GM13976 (cell line): ENCODE results near the gene GAST.

Experiments
- DNase-seq: peaks from one replicate; pipeline ENCODE4 v3.0.0; 2012; ENCODE audit warnings: low spot score
- in situ Hi-C: fragments of 300-500 bp; cut with MboI; formaldehyde crosslinking; loops from one replicate; pipeline ENCODE4 v1.12.0; 2022; ENCODE audit warnings: low sequenced_read_pairs, mixed read lengths, inconsistent platforms; ENCODE audit not compliant: unreplicated experiment
- TF ChIP-seq, protein P1 (sequence below): IDR thresholded peaks from 2 replicates; pipeline ENCODE4 v1.5.1; 2012; ENCODE audit warnings: borderline replicate concordance, mild to moderate bottlenecking; ENCODE audit not compliant: insufficient read depth; ENCODE audit errors: extremely low read depth, missing control alignments, control extremely low read depth

GAST gene

GRCh38 chr17:41717408-41718286 lies 5.5 kb downstream of the GAST start:
- TF ChIP-seq, protein P1, sequence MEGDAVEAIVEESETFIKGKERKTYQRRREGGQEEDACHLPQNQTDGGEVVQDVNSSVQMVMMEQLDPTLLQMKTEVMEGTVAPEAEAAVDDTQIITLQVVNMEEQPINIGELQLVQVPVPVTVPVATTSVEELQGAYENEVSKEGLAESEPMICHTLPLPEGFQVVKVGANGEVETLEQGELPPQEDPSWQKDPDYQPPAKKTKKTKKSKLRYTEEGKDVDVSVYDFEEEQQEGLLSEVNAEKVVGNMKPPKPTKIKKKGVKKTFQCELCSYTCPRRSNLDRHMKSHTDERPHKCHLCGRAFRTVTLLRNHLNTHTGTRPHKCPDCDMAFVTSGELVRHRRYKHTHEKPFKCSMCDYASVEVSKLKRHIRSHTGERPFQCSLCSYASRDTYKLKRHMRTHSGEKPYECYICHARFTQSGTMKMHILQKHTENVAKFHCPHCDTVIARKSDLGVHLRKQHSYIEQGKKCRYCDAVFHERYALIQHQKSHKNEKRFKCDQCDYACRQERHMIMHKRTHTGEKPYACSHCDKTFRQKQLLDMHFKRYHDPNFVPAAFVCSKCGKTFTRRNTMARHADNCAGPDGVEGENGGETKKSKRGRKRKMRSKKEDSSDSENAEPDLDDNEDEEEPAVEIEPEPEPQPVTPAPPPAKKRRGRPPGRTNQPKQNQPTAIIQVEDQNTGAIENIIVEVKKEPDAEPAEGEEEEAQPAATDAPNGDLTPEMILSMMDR: no peak
- DNase-seq: no peak
- in situ Hi-C loops: no loop called here

- in situ Hi-C loops: no loop called here
- no peak for DNase-seq
- TF ChIP-seq, protein P1: no peak
These were observed 6.1 kb downstream of the GAST start for GRCh38 chr17:41718287-41718645.

- TF ChIP-seq, protein P1: no peak
- no peak for DNase-seq
- in situ Hi-C loops: no loop called here
These were observed 10.1 kb downstream of the GAST start for GRCh38 chr17:41722231-41722630.

DNA sequence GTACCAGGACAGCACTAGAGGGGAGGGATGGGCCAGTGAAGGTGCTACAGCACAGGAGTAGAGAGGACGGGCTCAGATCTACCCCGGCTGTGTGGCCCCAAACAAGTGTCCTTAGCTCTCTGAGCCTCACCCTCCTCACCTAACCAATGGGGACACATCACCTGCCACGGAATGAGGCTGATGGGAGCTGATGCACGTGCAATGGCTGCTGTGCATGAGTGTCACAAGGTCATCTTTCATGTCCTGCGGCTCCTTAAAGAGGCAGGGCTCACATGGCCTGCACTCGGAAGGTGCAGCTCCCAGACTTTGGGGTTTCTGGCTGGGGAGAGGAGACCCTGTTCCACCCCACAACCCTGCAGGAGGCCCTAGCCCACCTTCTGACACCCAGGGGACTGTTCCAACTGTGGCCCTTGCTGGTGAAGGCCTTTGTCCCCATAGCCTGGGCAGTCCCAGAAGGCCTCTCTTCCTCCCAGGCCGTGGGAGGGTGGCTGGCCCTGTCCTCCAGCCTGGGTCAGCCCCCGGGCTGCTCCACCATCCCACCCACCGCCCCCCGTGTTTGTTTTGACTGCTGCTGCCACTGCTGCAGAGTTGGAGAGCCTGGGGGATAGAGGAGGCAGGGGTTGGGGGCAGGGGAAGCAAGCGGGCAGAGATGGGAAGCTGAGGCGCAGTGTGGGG lies 11.8 kb downstream of the GAST start:
- TF ChIP-seq, protein P1: no peak
- DNase-seq: no peak
- in situ Hi-C loops: no loop called here

DNA sequence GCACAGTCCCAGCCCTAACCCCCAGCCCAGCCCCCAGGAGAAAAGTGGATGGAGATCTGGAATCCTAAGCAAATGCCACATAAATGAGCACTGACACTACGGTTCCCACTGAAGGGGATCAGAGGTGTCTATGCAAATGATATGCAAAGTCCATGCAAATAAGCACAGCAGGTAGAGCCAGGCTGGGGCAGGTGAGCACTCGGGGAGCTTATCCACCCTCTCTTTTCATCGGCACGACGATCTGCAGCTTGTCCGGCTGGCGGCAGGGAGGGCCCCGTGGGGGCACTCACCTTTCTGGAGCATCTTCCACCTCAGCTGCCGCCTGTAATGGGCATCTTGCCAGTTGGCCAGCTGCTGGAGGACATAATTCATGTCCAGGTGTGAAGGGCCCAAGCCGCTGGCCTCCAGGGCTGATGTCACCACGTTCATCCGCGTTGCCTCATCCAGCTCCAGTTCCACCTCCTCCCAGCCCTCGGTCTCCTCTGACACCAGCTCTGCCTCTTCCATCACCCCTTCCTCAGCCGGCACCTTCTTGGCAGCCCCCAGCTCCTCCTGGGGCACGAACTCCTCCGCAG lies 12.4 kb downstream of the GAST start:
- in situ Hi-C loops: no loop called here
- no peak for DNase-seq
- TF ChIP-seq, protein P1: no peak

GRCh38 chr17:41725134-41725533 lies 13.0 kb downstream of the GAST start:
- DNase-seq: no peak
- TF ChIP-seq, protein P1: no peak
- in situ Hi-C loops: no loop called here
